Nephron (organoid): ENCODE results near the gene FAM222A.

ENCODE experiments used
- H3K27ac Mint-ChIP-seq, 3 experiments: 2 replicates each; pipeline ENCODE4 v1.8.0; 2020; ENCODE audit warnings: mixed read lengths in 3 of 3, mild to moderate bottlenecking in 2 of 3, moderate library complexity in 1 of 3
- H3K27me3 Mint-ChIP-seq: 2 replicates; pipeline ENCODE4 v1.8.0; 2021; ENCODE audit warnings: low read depth, mild to moderate bottlenecking, moderate library complexity, mixed read lengths
- H3K36me3 Mint-ChIP-seq: 2 replicates; pipeline ENCODE4 v1.8.0; 2020; ENCODE audit warnings: low read depth, mixed read lengths
- H3K4me1 Mint-ChIP-seq: 2 replicates; pipeline ENCODE4 v1.8.0; 2020; ENCODE audit warnings: mixed read lengths
- H3K4me3 Mint-ChIP-seq, 3 experiments: 2 replicates each; pipeline ENCODE4 v1.8.0; 2020; ENCODE audit warnings: mild to moderate bottlenecking in 3 of 3, mixed read lengths in 3 of 3, moderate library complexity in 2 of 3
- H3K9me3 Mint-ChIP-seq: 2 replicates; pipeline ENCODE4 v1.8.0; 2020; ENCODE audit warnings: mixed read lengths
- TF ChIP-seq, protein P1 (sequence below), 3 experiments: fragments of 200-600 bp; sonication (generic); IDR thresholded peaks; one replicate each; pipeline ENCODE4 v1.5.0; 2021; ENCODE audit warnings: antibody characterized with exemption in 3 of 3; ENCODE audit not compliant: unreplicated experiment in 3 of 3

The FAM222A gene

DNA sequence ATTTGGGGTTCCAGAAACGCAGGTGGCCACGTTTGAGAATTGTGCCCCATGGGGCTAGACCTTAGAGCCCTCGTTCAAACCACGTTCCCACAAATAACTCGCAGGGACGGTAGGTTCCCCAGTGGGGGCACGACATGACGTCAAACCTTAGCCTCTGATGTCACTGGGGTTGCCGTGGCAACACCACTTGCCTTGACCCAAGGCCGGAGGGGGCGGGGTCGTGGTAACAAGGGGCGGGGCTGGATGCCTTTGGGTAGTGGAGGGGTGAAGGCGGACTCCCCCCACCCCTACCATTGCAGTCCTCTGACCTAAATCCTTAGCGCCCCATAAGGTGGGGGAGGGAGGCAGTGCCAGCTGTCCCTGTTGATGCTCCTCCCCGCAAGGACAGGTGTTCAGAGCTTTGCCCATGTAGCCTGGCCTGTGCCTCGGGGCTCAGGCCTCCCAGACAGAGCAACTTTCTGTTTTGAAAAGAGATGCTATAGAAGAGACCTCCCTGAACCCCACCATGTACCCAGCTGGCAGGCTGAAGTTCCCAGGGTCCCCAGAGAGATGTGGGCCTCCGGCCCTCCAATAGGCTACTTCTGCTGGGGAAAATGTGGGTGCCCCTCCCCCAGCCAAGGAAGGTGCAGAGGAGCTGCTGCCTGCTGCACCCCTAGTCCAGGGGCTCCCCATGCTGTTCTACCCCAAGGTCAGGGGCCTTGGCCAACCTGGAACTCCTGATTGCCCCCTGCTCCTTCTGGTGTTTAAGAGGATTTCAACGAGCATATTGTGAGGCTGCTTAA is 1.9 kb downstream of the FAM222A start:
- Mint-ChIP-seq H3K4me3 (peak overlapping the region; percentile 68 to 81 (median 76)), H3K27me3 (peaks cover 51% of the 10 kb centered on the region), H3K9me3 (no peaks in the 10 kb centered on the region), H3K4me1 (peaks cover 41% of the 10 kb centered on the region), H3K27ac (peak overlapping the region in 2 of 3 experiments; percentile 6 to 63), H3K36me3 (no peaks in the 10 kb centered on the region)
- TF ChIP-seq, protein P1, sequence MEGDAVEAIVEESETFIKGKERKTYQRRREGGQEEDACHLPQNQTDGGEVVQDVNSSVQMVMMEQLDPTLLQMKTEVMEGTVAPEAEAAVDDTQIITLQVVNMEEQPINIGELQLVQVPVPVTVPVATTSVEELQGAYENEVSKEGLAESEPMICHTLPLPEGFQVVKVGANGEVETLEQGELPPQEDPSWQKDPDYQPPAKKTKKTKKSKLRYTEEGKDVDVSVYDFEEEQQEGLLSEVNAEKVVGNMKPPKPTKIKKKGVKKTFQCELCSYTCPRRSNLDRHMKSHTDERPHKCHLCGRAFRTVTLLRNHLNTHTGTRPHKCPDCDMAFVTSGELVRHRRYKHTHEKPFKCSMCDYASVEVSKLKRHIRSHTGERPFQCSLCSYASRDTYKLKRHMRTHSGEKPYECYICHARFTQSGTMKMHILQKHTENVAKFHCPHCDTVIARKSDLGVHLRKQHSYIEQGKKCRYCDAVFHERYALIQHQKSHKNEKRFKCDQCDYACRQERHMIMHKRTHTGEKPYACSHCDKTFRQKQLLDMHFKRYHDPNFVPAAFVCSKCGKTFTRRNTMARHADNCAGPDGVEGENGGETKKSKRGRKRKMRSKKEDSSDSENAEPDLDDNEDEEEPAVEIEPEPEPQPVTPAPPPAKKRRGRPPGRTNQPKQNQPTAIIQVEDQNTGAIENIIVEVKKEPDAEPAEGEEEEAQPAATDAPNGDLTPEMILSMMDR (IDR thresholded peaks at IDR 0.05; ENCODE audit: unreplicated experiment in 3 of 3), result no peak

DNA sequence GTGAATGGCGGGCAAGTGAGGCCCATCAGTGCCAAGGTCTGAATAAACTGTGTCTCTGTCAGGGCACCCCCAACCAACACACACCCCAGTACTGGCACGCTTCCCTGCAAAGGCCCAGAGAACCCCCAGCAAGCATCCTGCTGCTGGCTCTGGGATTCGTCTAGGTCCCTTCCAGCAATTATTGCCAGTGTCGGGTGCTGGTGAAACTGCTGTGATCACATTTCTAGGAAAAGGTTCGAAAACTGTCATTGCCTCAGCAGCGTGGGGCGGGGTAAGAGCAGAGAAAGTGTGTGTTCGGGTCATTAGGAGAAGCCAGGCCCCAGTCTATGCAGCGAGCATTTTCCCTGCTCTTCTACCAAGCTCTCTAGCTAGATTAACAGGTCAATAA is 2.5 kb downstream of the FAM222A start:
- H3K9me3 Mint-ChIP-seq, result no peaks in the 10 kb centered on the region
- no peaks in the 10 kb centered on the region for H3K36me3 Mint-ChIP-seq
- peaks cover 47% of the 10 kb centered on the region for H3K27me3 Mint-ChIP-seq
- H3K27ac Mint-ChIP-seq, result peak overlapping the region in 2 of 3 experiments; percentile 6 to 63
- TF ChIP-seq, protein P1 (IDR thresholded peaks at IDR 0.05; ENCODE audit: unreplicated experiment in 3 of 3), result no peak
- peak overlapping the region; percentile 68 to 81 (median 76) for H3K4me3 Mint-ChIP-seq
- peaks cover 39% of the 10 kb centered on the region for H3K4me1 Mint-ChIP-seq

DNA sequence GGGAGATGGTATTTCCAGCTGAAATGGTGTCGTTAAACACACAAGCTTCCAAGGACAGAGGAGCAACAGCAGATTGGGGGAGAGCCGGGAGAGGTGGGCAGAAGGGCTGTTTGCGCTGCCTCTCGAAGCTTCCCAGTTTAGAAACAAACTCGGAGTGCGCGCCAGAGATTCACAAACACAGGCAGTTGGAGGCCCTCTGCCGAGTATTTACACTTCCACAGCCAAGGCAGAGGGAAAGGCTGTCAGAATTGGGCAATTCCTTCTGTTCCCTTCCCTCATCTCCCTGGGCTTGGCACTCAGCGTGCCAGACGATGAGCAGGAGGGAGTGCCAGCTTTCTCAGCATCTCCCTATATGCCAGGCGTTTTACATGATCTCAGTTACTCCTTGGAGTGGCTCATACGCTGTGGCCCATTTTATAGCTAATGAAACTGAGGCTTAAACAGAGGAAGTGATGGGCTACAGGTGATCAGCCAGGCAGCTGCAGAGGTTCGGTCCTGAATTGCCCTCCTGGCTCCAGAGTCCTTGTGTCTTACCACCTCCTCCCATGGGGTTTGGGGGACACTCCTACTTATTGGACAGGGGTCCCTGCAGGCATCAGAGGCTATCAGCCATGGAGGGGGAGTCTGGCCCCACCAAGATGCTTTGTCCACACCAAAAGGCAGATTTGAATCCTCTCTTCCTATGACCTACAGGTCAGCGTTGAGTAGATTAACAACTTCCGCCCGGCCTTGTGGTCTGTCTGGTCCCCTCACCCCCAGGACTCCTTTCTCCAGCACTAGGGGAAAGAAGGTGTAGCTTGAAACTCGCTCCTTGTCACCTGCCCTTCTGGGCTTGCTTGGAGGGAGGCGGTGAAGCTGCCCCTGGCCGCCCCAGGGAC is 3.1 kb downstream of the FAM222A start:
- Mint-ChIP-seq H3K4me3 (peak overlapping the region; percentile 68 to 81 (median 76)), H3K36me3 (no peaks in the 10 kb centered on the region)

DNA sequence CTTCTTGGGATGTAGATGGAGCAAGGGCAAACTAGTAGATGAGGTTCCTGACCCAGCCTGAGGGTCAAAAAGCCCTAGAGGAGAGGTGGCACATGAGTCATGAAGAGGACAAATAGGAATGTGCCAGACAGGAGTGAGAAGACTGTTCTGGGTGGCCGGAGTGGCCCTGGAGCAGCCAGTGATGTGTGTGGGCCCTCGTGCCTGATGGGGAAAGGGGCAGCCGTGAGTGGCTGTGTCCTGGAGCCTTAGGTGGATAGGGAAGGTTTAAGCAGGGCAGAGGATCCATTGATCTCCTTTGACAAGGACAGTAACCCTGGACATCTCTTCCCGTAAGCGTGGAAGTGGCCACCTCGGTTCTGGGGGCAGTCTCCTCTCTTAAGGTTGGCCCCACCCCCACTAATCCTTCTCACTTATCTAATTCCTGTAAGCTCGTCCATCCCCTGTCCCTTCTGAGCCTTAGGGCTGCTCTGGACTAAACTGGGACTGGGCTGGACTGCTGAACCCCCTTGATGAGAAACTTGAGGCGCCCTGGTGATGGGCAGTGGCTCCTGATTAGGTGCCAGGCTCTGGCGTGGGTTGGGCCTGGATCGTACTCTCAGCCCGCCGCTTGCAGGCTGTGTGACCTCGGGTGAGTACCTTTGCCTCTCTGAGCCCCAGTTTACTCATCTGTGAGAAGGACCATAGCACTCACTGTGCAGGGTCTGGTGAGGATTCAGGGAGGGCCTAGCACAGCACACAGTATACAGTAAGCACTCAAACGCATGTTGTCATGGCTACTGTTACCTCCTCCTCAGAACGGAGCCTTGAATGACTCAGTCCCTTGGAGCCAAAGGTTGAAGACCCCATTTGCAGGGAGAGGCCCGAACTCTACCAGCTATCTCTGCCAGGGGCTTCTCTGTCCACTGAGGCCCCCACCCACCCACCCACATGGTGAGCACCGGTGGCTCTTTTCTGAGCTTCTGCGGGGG is 4.0 kb downstream of the FAM222A start:
- Mint-ChIP-seq H3K27ac (no peak overlapping the region), H3K36me3 (no peaks in the 10 kb centered on the region), H3K4me1 (peaks cover 52% of the 10 kb centered on the region), H3K9me3 (no peaks in the 10 kb centered on the region), H3K4me3 (peak overlapping the region; percentile 31 to 53 (median 51)), H3K27me3 (peaks cover 43% of the 10 kb centered on the region)
- TF ChIP-seq, protein P1 (IDR thresholded peaks at IDR 0.05; ENCODE audit: unreplicated experiment in 3 of 3), result no peak

More for the DNA sequence above, 3.1 kb downstream of the FAM222A start:
- Mint-ChIP-seq H3K27me3 (peaks cover 43% of the 10 kb centered on the region), H3K4me1 (peaks cover 43% of the 10 kb centered on the region), H3K9me3 (no peaks in the 10 kb centered on the region), H3K27ac (peak overlapping the region in 2 of 3 experiments; percentile 6 to 63)
- TF ChIP-seq, protein P1 (IDR thresholded peaks at IDR 0.05; ENCODE audit: unreplicated experiment in 3 of 3), result no peak

DNA sequence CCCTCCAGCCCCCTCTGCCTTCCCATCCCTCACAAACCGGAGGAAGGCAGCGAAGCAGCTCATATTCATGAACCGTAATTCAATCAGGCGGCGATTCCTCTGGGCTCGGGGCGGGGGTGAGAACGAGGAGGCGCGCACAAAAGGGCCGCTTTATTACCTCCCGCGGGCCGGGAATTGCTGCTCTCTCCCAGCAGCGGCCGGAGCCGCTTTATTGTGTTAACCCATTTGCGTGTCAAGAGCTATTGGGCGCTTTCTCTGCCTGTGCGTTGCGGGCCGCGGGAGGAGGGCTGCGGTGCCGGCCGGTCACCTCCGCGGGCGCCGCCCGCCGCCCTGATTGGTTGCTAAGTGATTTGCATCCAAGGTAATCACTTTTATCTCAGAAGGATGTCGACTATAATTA is 4.8 kb downstream of the FAM222A start:
- Mint-ChIP-seq H3K36me3 (no peaks in the 10 kb centered on the region), H3K27me3 (peaks cover 38% of the 10 kb centered on the region), H3K9me3 (no peaks in the 10 kb centered on the region), H3K4me1 (peaks cover 55% of the 10 kb centered on the region), H3K27ac (no peak overlapping the region), H3K4me3 (peak overlapping the region in 2 of 3 experiments; percentile 40 to 54)
- TF ChIP-seq, protein P1 (IDR thresholded peaks at IDR 0.05; ENCODE audit: unreplicated experiment in 3 of 3), result no peak
